ENCODE results near the gene ARL8A. TPM values are rescaled to one million over a fixed set of nuclear protein-coding genes. Genes with fewer than 3 reads are reported as not detected.

The ARL8A gene
- total and polyA plus RNA-seq, 4 donors = 8.4 to 25.7 (median 20.2) TPM

DNA sequence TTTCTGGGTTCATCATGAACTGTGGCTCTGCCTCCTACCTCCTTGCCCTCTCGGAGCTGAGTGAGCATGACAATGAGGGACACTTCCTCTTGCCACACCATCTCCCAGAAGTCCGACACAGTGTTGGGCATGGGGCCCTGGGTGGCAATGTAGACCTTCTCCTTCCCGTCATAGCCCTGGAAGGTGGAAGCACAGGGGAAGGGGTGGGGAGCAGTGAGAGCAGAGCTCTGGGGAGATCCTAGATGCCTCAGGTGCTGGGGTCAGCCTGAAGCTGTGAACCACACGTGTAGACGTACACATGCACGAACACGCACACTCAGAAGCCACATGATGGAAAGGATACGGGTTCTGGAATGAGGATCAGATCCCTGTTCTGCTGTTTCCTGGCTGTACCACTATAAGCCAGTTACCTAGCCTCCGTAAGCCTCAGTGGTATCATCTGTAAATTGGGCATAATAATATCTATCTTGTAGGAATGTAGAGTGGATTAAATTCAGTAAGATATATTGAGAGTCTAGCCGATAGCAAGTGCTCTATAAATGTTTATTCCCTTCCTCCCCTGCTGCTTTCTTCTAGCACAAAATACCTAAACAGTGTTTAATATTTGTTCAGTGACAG, 9.7 kb upstream of the ARL8A start:
- peaks cover 0 to 7% (median under 1%) of the 10 kb centered on the region in 4 donors for H3K4me1 ChIP-seq (ENCODE audit: control insufficient read depth in 4 of 4, insufficient read depth in 4 of 4, low read length in 3 of 4)
- WGBS = 93% methylated on average over 10 of the region's 10 CpGs
- no peaks in the 10 kb centered on the region for H3K27me3 ChIP-seq (ENCODE audit: control insufficient read depth in 4 of 4, insufficient read depth in 4 of 4, low read length in 3 of 4)
- no peak for TF ChIP-seq HNF4G (IDR thresholded peaks at IDR 0.05)
- no peak for TF ChIP-seq EGR1 (IDR thresholded peaks at IDR 0.05; ENCODE audit: low read depth in 2 of 2)
- TF ChIP-seq HNF4A (conservative IDR thresholded peaks at IDR 0.05) = no peak
- TF ChIP-seq JUND (IDR thresholded peaks at IDR 0.05) = no peak
- TF ChIP-seq, protein P1, sequence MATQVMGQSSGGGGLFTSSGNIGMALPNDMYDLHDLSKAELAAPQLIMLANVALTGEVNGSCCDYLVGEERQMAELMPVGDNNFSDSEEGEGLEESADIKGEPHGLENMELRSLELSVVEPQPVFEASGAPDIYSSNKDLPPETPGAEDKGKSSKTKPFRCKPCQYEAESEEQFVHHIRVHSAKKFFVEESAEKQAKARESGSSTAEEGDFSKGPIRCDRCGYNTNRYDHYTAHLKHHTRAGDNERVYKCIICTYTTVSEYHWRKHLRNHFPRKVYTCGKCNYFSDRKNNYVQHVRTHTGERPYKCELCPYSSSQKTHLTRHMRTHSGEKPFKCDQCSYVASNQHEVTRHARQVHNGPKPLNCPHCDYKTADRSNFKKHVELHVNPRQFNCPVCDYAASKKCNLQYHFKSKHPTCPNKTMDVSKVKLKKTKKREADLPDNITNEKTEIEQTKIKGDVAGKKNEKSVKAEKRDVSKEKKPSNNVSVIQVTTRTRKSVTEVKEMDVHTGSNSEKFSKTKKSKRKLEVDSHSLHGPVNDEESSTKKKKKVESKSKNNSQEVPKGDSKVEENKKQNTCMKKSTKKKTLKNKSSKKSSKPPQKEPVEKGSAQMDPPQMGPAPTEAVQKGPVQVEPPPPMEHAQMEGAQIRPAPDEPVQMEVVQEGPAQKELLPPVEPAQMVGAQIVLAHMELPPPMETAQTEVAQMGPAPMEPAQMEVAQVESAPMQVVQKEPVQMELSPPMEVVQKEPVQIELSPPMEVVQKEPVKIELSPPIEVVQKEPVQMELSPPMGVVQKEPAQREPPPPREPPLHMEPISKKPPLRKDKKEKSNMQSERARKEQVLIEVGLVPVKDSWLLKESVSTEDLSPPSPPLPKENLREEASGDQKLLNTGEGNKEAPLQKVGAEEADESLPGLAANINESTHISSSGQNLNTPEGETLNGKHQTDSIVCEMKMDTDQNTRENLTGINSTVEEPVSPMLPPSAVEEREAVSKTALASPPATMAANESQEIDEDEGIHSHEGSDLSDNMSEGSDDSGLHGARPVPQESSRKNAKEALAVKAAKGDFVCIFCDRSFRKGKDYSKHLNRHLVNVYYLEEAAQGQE (IDR thresholded peaks at IDR 0.05) = no peak
- TF ChIP-seq FOXA1 (IDR thresholded peaks at IDR 0.05) = no peak
- no peak for TF ChIP-seq YY1 (IDR thresholded peaks at IDR 0.05)
- TF ChIP-seq RAD21 (IDR thresholded peaks at IDR 0.05) = no peak
- TF ChIP-seq SP1 (IDR thresholded peaks at IDR 0.05) = no peak
- no peak for TF ChIP-seq GABPA (IDR thresholded peaks at IDR 0.05 in 1 of 2, conservative IDR thresholded peaks at IDR 0.05 in 1 of 2)
- no peaks in the 10 kb centered on the region for H3K9me3 ChIP-seq (ENCODE audit: control insufficient read depth in 4 of 4, low read length in 3 of 4)
- no peak for DNase-seq (ENCODE audit: low spot score)
- H3K27ac ChIP-seq (ENCODE audit: low read depth in 1 of 2, low read length in 2 of 2) = no peak overlapping the region
- no peaks in the 10 kb centered on the region for H3K36me3 ChIP-seq (ENCODE audit: control insufficient read depth in 4 of 4, insufficient read depth in 3 of 4, low read depth in 1 of 4, low read length in 3 of 4)
- no peak overlapping the region for H3K9ac ChIP-seq (ENCODE audit: low read depth in 1 of 2, low read length in 2 of 2)
- H3K4me3 ChIP-seq (ENCODE audit: low read depth in 1 of 3, low read length in 3 of 3) = no peak overlapping the region

DNA sequence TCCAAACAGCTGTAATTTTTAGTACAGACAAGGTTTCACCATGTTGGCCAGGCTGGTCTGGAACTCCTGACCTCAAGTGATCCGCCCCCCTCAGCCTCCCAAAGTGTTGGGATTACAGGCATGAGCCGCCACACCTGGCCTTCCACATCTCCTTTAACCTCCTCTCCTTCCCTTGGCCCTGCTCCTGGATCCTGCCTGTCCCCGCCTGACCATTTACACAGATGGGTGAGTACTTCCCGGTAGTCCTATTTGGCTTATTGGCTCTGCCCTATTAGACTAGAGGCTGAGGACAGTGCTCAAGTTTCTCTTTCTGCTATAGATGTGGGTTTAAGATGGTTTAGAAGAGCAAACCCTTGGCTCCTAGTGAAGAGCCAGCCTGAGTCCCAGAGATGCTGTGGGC, 8.7 kb upstream of the ARL8A start:
- Histone ChIP-seq H3K4me3 (ENCODE audit: low read depth in 1 of 3, low read length in 3 of 3) (no peak overlapping the region), H3K36me3 (ENCODE audit: control insufficient read depth in 4 of 4, insufficient read depth in 3 of 4, low read depth in 1 of 4, low read length in 3 of 4) (no peaks in the 10 kb centered on the region)
- TF ChIP-seq, protein P1 (IDR thresholded peaks at IDR 0.05) = no peak
- TF ChIP-seq JUND (IDR thresholded peaks at IDR 0.05) (no peak), YY1 (IDR thresholded peaks at IDR 0.05) (no peak), FOXA1 (IDR thresholded peaks at IDR 0.05) (no peak), SP1 (IDR thresholded peaks at IDR 0.05) (no peak), HNF4A (conservative IDR thresholded peaks at IDR 0.05) (no peak), GABPA (IDR thresholded peaks at IDR 0.05 in 1 of 2, conservative IDR thresholded peaks at IDR 0.05 in 1 of 2) (no peak), TAF1 (conservative IDR thresholded peaks at IDR 0.05) (no peak), FOXA2 (IDR thresholded peaks at IDR 0.05) (no peak), HNF4G (IDR thresholded peaks at IDR 0.05) (no peak)
- TF ChIP-seq, protein P2, sequence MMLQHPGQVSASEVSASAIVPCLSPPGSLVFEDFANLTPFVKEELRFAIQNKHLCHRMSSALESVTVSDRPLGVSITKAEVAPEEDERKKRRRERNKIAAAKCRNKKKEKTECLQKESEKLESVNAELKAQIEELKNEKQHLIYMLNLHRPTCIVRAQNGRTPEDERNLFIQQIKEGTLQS (IDR thresholded peaks at IDR 0.05) = no peak
- TF ChIP-seq, protein P3, sequence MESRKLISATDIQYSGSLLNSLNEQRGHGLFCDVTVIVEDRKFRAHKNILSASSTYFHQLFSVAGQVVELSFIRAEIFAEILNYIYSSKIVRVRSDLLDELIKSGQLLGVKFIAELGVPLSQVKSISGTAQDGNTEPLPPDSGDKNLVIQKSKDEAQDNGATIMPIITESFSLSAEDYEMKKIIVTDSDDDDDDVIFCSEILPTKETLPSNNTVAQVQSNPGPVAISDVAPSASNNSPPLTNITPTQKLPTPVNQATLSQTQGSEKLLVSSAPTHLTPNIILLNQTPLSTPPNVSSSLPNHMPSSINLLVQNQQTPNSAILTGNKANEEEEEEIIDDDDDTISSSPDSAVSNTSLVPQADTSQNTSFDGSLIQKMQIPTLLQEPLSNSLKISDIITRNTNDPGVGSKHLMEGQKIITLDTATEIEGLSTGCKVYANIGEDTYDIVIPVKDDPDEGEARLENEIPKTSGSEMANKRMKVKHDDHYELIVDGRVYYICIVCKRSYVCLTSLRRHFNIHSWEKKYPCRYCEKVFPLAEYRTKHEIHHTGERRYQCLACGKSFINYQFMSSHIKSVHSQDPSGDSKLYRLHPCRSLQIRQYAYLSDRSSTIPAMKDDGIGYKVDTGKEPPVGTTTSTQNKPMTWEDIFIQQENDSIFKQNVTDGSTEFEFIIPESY (IDR thresholded peaks at IDR 0.05) = no peak
- TF ChIP-seq, protein P4, sequence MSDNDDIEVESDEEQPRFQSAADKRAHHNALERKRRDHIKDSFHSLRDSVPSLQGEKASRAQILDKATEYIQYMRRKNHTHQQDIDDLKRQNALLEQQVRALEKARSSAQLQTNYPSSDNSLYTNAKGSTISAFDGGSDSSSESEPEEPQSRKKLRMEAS (IDR thresholded peaks at IDR 0.05) = no peak
- TF ChIP-seq, protein P5, sequence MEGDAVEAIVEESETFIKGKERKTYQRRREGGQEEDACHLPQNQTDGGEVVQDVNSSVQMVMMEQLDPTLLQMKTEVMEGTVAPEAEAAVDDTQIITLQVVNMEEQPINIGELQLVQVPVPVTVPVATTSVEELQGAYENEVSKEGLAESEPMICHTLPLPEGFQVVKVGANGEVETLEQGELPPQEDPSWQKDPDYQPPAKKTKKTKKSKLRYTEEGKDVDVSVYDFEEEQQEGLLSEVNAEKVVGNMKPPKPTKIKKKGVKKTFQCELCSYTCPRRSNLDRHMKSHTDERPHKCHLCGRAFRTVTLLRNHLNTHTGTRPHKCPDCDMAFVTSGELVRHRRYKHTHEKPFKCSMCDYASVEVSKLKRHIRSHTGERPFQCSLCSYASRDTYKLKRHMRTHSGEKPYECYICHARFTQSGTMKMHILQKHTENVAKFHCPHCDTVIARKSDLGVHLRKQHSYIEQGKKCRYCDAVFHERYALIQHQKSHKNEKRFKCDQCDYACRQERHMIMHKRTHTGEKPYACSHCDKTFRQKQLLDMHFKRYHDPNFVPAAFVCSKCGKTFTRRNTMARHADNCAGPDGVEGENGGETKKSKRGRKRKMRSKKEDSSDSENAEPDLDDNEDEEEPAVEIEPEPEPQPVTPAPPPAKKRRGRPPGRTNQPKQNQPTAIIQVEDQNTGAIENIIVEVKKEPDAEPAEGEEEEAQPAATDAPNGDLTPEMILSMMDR (IDR thresholded peaks at IDR 0.05; ENCODE audit: low read depth, low read length, missing input control) = no peak

More for the DNA sequence above, 8.7 kb upstream of the ARL8A start:
- 95% methylated on average over 4 of the region's 4 CpGs for WGBS
- no peaks in the 10 kb centered on the region for H3K27me3 ChIP-seq (ENCODE audit: control insufficient read depth in 4 of 4, insufficient read depth in 4 of 4, low read length in 3 of 4)
- no peak overlapping the region for H3K27ac ChIP-seq (ENCODE audit: low read depth in 1 of 2, low read length in 2 of 2)
- DNase-seq (ENCODE audit: low spot score) = no peak
- no peak overlapping the region for H3K9ac ChIP-seq (ENCODE audit: low read depth in 1 of 2, low read length in 2 of 2)
- H3K4me1 ChIP-seq (ENCODE audit: control insufficient read depth in 4 of 4, insufficient read depth in 4 of 4, low read length in 3 of 4) = peaks cover 0 to 7% (median under 1%) of the 10 kb centered on the region in 4 donors
- no peaks in the 10 kb centered on the region for H3K9me3 ChIP-seq (ENCODE audit: control insufficient read depth in 4 of 4, low read length in 3 of 4)
